ENCODE measurements around the gene TWIST1.

Gene TWIST1

GRCh38 chr7:19094598-19095352 is 22.7 kb downstream of the TWIST1 start:
- DNase-seq (ENCODE audit: low spot score), result no peak

DNA sequence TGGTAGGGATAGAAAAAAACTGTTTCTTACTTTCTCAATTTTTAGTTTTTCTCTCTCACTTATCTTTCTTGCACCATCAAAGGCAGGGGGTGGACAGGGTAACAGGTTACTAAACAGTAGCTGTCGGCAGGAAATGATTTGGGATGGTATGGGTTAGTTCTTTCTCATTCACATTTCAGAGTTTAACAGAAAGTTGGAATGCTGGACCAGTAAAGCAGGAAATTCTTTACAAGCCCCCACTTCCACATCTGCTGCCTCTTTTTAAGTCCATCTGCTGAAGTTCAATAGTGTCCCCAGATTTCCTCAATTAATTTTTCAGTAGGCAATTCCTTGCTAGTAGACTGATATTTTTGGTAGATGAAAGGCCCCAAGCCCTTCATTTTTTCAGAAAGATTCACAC is 23.3 kb downstream of the TWIST1 start:
- DNase-seq (ENCODE audit: low spot score), result no peak

- DNase-seq (ENCODE audit: low spot score), result no peak
These were observed 25.8 kb downstream of the TWIST1 start for GRCh38 chr7:19091550-19092200.

DNA sequence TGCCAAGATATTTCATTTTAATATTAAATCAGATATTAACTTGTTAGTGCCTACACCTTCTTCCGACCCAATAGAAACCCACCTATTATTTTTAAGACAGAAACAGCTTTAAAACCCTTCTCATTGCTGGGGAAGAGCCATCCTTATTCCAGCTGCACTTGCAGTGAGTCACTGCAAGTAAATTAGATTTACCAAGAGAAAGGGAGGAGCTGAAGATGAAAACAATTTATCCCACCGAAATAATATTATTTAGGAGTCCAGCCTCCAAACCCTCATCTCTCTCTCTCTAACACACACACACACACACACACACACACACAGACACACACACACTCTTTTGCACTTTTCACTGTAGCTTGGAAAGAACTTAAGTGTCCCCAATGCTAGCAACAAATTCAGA is 26.9 kb downstream of the TWIST1 start:
- no peak for DNase-seq (ENCODE audit: low spot score)

GRCh38 chr7:19089797-19090196 is 27.6 kb downstream of the TWIST1 start:
- no peak for DNase-seq (ENCODE audit: low spot score)

DNA sequence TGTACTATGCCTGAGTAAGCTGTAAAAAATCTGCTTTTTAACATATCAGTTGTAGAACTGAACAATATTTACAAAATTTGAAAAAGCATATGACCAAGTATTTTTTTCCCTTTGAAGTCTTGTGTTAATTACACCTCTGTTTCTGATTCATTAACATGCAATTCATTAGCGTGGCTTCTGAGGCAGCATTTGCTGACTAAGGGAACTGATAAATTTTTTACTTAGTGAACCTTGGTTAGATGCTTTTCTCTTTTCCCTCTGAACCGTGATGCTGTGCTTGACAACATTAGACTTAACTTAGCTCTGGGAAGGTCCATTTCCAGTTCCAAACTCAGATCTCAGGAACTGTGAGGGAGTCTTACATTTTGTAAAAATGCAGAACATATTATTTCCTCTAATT is 28.1 kb downstream of the TWIST1 start:
- no peak for DNase-seq (ENCODE audit: low spot score)

GRCh38 chr7:19080093-19080492 is 37.3 kb downstream of the TWIST1 start:
- DNase-seq (ENCODE audit: low spot score), result no peak

- no peak for DNase-seq (ENCODE audit: low spot score)
These were observed 38.4 kb downstream of the TWIST1 start for GRCh38 chr7:19079066-19079465.

DNA sequence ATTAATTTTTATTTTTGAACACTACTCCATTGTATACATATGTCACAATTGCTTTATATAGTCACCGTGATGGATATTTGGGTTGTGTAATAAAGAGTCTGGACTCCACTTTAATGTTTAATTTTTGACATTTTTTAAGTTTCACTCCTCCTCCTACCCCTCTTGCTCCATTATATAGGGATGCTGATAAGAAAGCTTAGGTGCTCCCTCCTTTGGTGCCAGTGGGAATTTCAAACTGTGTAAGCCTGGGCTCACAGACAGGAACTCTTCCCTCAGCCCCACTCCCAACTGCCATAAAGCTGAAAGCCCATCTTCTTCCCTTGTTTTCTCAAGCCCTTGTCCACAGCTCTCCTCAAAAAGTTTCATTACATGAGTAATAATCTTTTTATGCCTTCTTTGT is 47.6 kb downstream of the TWIST1 start:
- DNase-seq (ENCODE audit: low spot score), result no peak

GRCh38 chr7:19066170-19066569 is 51.3 kb downstream of the TWIST1 start:
- DNase-seq (ENCODE audit: low spot score), result no peak

All from RKO (cell line).